ENCODE data around the gene SLC36A1. TPM values are rescaled to one million over a fixed set of nuclear protein-coding genes. Genes with fewer than 3 reads are reported as not detected.

The SLC36A1 gene
- 14.9 TPM for polyA plus RNA-seq (2013, experiment 1 of 2)
- polyA plus RNA-seq (2013, experiment 2 of 2), result 13.9 TPM

GRCh38 chr5:151447174-151448037, at the start of gene SLC36A1:
Gene SLC36A1 (plus strand): TSS chr5:151447603. CDS start chr5:151458793, 11,190 bp downstream.
- Histone ChIP-seq H2BK5ac (ENCODE audit: low read depth, low read length, poor library complexity, severe bottlenecking) (no peak within 1 kb of the TSS), H3K27ac (ENCODE audit: low read length, poor library complexity, severe bottlenecking) (no peak within 1 kb of the TSS), H4K8ac (ENCODE audit: low read length) (peak within 1 kb of the TSS; percentile 58), H3K4me3 (ENCODE audit: insufficient read depth in 1 of 2, low read depth in 1 of 2, low read length in 2 of 2) (peak within 1 kb of the TSS; percentile 81 to 98), H3K23ac (ENCODE audit: low read length in 2 of 2) (peak within 1 kb of the TSS in 1 of 2 experiments; percentile 86), H3K18ac (ENCODE audit: low read depth in 1 of 2, low read length in 2 of 2) (peak within 1 kb of the TSS; percentile 26 to 97), H3K14ac (ENCODE audit: low read length in 2 of 2) (peak within 1 kb of the TSS in 1 of 2 experiments; percentile 97), H3K9me3 (ENCODE audit: control insufficient read depth, low read length) (no peaks in the 10 kb centered on the region), H2BK12ac (ENCODE audit: low read length in 2 of 2) (peak within 1 kb of the TSS in 1 of 2 experiments; percentile 90), H3K4ac (ENCODE audit: low read depth in 1 of 2, low read length in 2 of 2) (peak within 1 kb of the TSS; percentile 30 to 68), H3K4me1 (ENCODE audit: control insufficient read depth, insufficient read depth, low read depth, low read length) (peaks cover 3% of the 10 kb centered on the region), H3K36me3 (ENCODE audit: control insufficient read depth in 1 of 2, insufficient read depth in 2 of 2, low read depth in 1 of 2, low read length in 2 of 2) (peaks cover 0 to 4% of the 10 kb centered on the region in 2 experiments), H4K91ac (ENCODE audit: low read length) (peak within 1 kb of the TSS; percentile 19), H3K9ac (ENCODE audit: low read length) (peak within 1 kb of the TSS; percentile 90), H2BK15ac (ENCODE audit: low read depth, poor library complexity, severe bottlenecking) (peak within 1 kb of the TSS; percentile 17), H2BK120ac (ENCODE audit: low read depth, low read length) (no peak within 1 kb of the TSS), H3K79me1 (replicated peaks; ENCODE audit: low read length, poor library complexity, severe bottlenecking) (peaks cover 20% of the 10 kb centered on the region), H2AK5ac (ENCODE audit: low read length, severe bottlenecking) (no peak within 1 kb of the TSS), H3K27me3 (ENCODE audit: control insufficient read depth in 1 of 2, insufficient read depth in 1 of 2, low read length in 2 of 2) (no peaks in the 10 kb centered on the region), H2AFZ (ENCODE audit: low read depth, low read length) (peak within 1 kb of the TSS; percentile 94), H3K4me2 (ENCODE audit: low read length, poor library complexity, severe bottlenecking) (peak within 1 kb of the TSS; percentile 94)
- WGBS, result 1% methylated on average over 43 of the region's 46 CpGs
- peak; percentile 92 for DNase-seq

- Histone ChIP-seq H3K4me3 (ENCODE audit: insufficient read depth in 1 of 2, low read depth in 1 of 2, low read length in 2 of 2) (no peak overlapping the region), H3K4me2 (ENCODE audit: low read length, poor library complexity, severe bottlenecking) (no peak overlapping the region), H4K91ac (ENCODE audit: low read length) (no peak overlapping the region), H3K36me3 (ENCODE audit: control insufficient read depth in 1 of 2, insufficient read depth in 2 of 2, low read depth in 1 of 2, low read length in 2 of 2) (no peaks in the 10 kb centered on the region), H2BK12ac (ENCODE audit: low read length in 2 of 2) (no peak overlapping the region), H3K27ac (ENCODE audit: low read length, poor library complexity, severe bottlenecking) (no peak overlapping the region), H3K27me3 (ENCODE audit: control insufficient read depth in 1 of 2, insufficient read depth in 1 of 2, low read length in 2 of 2) (peaks cover 0 to 11% of the 10 kb centered on the region in 2 experiments), H4K8ac (ENCODE audit: low read length) (no peak overlapping the region), H2AK5ac (ENCODE audit: low read length, severe bottlenecking) (no peak overlapping the region), H2BK5ac (ENCODE audit: low read depth, low read length, poor library complexity, severe bottlenecking) (no peak overlapping the region), H2AFZ (ENCODE audit: low read depth, low read length) (no peak overlapping the region), H3K9ac (ENCODE audit: low read length) (no peak overlapping the region), H2BK15ac (ENCODE audit: low read depth, poor library complexity, severe bottlenecking) (no peak overlapping the region), H3K4me1 (ENCODE audit: control insufficient read depth, insufficient read depth, low read depth, low read length) (no peaks in the 10 kb centered on the region), H3K79me1 (replicated peaks; ENCODE audit: low read length, poor library complexity, severe bottlenecking) (no peaks in the 10 kb centered on the region), H3K23ac (ENCODE audit: low read length in 2 of 2) (no peak overlapping the region), H2BK120ac (ENCODE audit: low read depth, low read length) (no peak overlapping the region), H3K18ac (ENCODE audit: low read depth in 1 of 2, low read length in 2 of 2) (no peak overlapping the region), H3K14ac (ENCODE audit: low read length in 2 of 2) (no peak overlapping the region), H3K9me3 (ENCODE audit: control insufficient read depth, low read length) (peaks cover 4% of the 10 kb centered on the region), H3K4ac (ENCODE audit: low read depth in 1 of 2, low read length in 2 of 2) (no peak overlapping the region)
- DNase-seq, result no peak
- WGBS, result 70% methylated on average over 1 of the region's 4 CpGs
Measured at GRCh38 chr5:151405334-151406160, 41.9 kb upstream of the SLC36A1 start.

- WGBS, result 82% methylated on average over 8 of the region's 8 CpGs
- H4K8ac ChIP-seq (ENCODE audit: low read length), result no peak overlapping the region
- no peaks in the 10 kb centered on the region for H3K36me3 ChIP-seq (ENCODE audit: control insufficient read depth in 1 of 2, insufficient read depth in 2 of 2, low read depth in 1 of 2, low read length in 2 of 2)
- H2AK5ac ChIP-seq (ENCODE audit: low read length, severe bottlenecking), result no peak overlapping the region
- no peak overlapping the region for H2BK12ac ChIP-seq (ENCODE audit: low read length in 2 of 2)
- H3K27ac ChIP-seq (ENCODE audit: low read length, poor library complexity, severe bottlenecking), result no peak overlapping the region
- no peak overlapping the region for H2BK120ac ChIP-seq (ENCODE audit: low read depth, low read length)
- no peak overlapping the region for H2BK5ac ChIP-seq (ENCODE audit: low read depth, low read length, poor library complexity, severe bottlenecking)
- DNase-seq, result no peak
- no peak overlapping the region for H3K4ac ChIP-seq (ENCODE audit: low read depth in 1 of 2, low read length in 2 of 2)
- H2BK15ac ChIP-seq (ENCODE audit: low read depth, poor library complexity, severe bottlenecking), result no peak overlapping the region
- H3K4me1 ChIP-seq (ENCODE audit: control insufficient read depth, insufficient read depth, low read depth, low read length), result no peaks in the 10 kb centered on the region
- no peak overlapping the region for H3K4me3 ChIP-seq (ENCODE audit: insufficient read depth in 1 of 2, low read depth in 1 of 2, low read length in 2 of 2)
- no peak overlapping the region for H3K23ac ChIP-seq (ENCODE audit: low read length in 2 of 2)
- no peak overlapping the region for H3K14ac ChIP-seq (ENCODE audit: low read length in 2 of 2)
- no peak overlapping the region for H4K91ac ChIP-seq (ENCODE audit: low read length)
- H2AFZ ChIP-seq (ENCODE audit: low read depth, low read length), result no peak overlapping the region
- H3K18ac ChIP-seq (ENCODE audit: low read depth in 1 of 2, low read length in 2 of 2), result no peak overlapping the region
- no peaks in the 10 kb centered on the region for H3K9me3 ChIP-seq (ENCODE audit: control insufficient read depth, low read length)
- no peaks in the 10 kb centered on the region for H3K79me1 ChIP-seq (replicated peaks; ENCODE audit: low read length, poor library complexity, severe bottlenecking)
- H3K4me2 ChIP-seq (ENCODE audit: low read length, poor library complexity, severe bottlenecking), result no peak overlapping the region
- peaks cover 6 to 19% of the 10 kb centered on the region in 2 experiments for H3K27me3 ChIP-seq (ENCODE audit: control insufficient read depth in 1 of 2, insufficient read depth in 1 of 2, low read length in 2 of 2)
- no peak overlapping the region for H3K9ac ChIP-seq (ENCODE audit: low read length)
Measured at GRCh38 chr5:151406322-151406947, 41.0 kb upstream of the SLC36A1 start.
